ENCODE measurements around the gene PTPRN2. TPM values are rescaled to one million over a fixed set of nuclear protein-coding genes. Genes with fewer than 3 reads are reported as not detected.

Gene PTPRN2
- total and polyA plus RNA-seq, 9 of the 15 experiments (the other 6 are each of a cell fraction or from before 2014, with no cell fraction given), result not detected

- Histone ChIP-seq H3K4me1 (replicated peaks in 1 of 2; ENCODE audit: control insufficient read depth in 2 of 2, insufficient read depth in 2 of 2, low read length in 2 of 2) (no peaks in the 10 kb centered on the region), H3K36me3 (ENCODE audit: control insufficient read depth, insufficient read depth, low read length) (no peaks in the 10 kb centered on the region), H3K9ac (ENCODE audit: insufficient read depth in 1 of 2, low read depth in 2 of 2, low read length in 2 of 2) (no peak overlapping the region), H3K9me3 (replicated peaks; ENCODE audit: control insufficient read depth, insufficient read depth, low read depth, low read length) (no peaks in the 10 kb centered on the region), H3K27me3 (ENCODE audit: control insufficient read depth in 2 of 2, insufficient read depth in 2 of 2, low read length in 2 of 2) (peaks cover 0 to 36% of the 10 kb centered on the region in 2 experiments; a peak in 2 of 5 replicates), H3K27ac (ENCODE audit: extremely low read depth, low read depth, low read length) (no peak overlapping the region), H2AFZ (ENCODE audit: low read depth, low read length) (no peak overlapping the region), H3K9me1 (ENCODE audit: control insufficient read depth, insufficient read depth, low read length) (no peaks in the 10 kb centered on the region), H3K4me3 (no peak overlapping the region), H3K79me2 (ENCODE audit: control insufficient read depth, insufficient read depth, low read length) (no peaks in the 10 kb centered on the region), H4K20me1 (replicated peaks; ENCODE audit: control insufficient read depth, insufficient read depth, low read length) (no peaks in the 10 kb centered on the region), H3K4me2 (ENCODE audit: insufficient read depth, low read length) (no peak overlapping the region)
- ATAC-seq (no peak), FAIRE-seq (no peak), DNase-seq (ENCODE audit: extremely low read depth in 1 of 4, low spot score in 3 of 4) (no peak)
- in situ Hi-C loops (cut with MboI), result no loop called here
- WGBS (ENCODE audit: insufficient coverage, low coverage, missing lambda C conversion rate), result 0% methylated on average over 15 of the region's 21 CpGs
- ChIA-PET POLR2A (no interaction called here), CTCF (ENCODE audit: low intra/inter-chr PET ratio) (no interaction called here)
- no TSS peak for BruUV-seq (replicated peaks)
- no peak for TF ChIP-seq FUS (optimal IDR thresholded peaks at IDR 0.05; ENCODE audit: low read depth, low read length)
- no peak for TF ChIP-seq NCOA4 (IDR thresholded peaks at IDR 0.05; ENCODE audit: partially characterized antibody)
- TF ChIP-seq EZH2 (IDR thresholded peaks at IDR 0.05; ENCODE audit: borderline replicate concordance, low read depth, low read length), result no peak
- no peak for TF ChIP-seq ZFP36 (IDR thresholded peaks at IDR 0.05; ENCODE audit: low read depth, low read length, partially characterized antibody)
- no peak for TF ChIP-seq CHD1 (IDR thresholded peaks at IDR 0.05; ENCODE audit: low read length)
- no peak for TF ChIP-seq FOS (IDR thresholded peaks at IDR 0.05; ENCODE audit: extremely low read depth, insufficient read length)
- no peak for TF ChIP-seq NFATC3 (IDR thresholded peaks at IDR 0.05)
- no peak for TF ChIP-seq PTTG1 (tag; IDR thresholded peaks at IDR 0.05; ENCODE audit: low read depth)
- TF ChIP-seq ZNF766 (CRISPR knock-in tag; conservative IDR thresholded peaks at IDR 0.05), result no peak
- TF ChIP-seq HNRNPK (IDR thresholded peaks at IDR 0.05; ENCODE audit: low read depth, low read length, poor library complexity, severe bottlenecking), result no peak
- intact Hi-C loops (cut with micrococcal nuclease), result no loop called here
These were observed 635.5 kb downstream of the PTPRN2 start for GRCh38 chr7:157952050-157952667.
